ENCODE measurements around the gene CAB39L. TPM values are rescaled to one million over a fixed set of nuclear protein-coding genes. Genes with fewer than 3 reads are reported as not detected.

CAB39L gene
- polyA plus RNA-seq, 1 donor (not counting 4 experiments of a cell fraction or from before 2014, with no cell fraction given): 10.1 TPM

GRCh38 chr13:49481788-49482187, 37.9 kb upstream of the CAB39L start:
- FAIRE-seq: peak; percentile 91
- DNase-seq (ENCODE audit: low read depth, low spot score): no peak
- H4K20me1 ChIP-seq (ENCODE audit: control insufficient read depth, extremely low read depth, insufficient read depth, low read length): no peaks in the 10 kb centered on the region
- no peak overlapping the region for H3K27ac ChIP-seq (ENCODE audit: control insufficient read depth, insufficient read depth, low read length)
- no peak overlapping the region for H3K4me3 ChIP-seq (ENCODE audit: control insufficient read depth in 2 of 3, extremely low read depth in 1 of 3, insufficient read depth in 2 of 3, low read depth in 1 of 3, low read length in 3 of 3)
- H3K36me3 ChIP-seq (ENCODE audit: control insufficient read depth in 2 of 2, extremely low read depth in 1 of 2, insufficient read depth in 2 of 2, low read length in 2 of 2): peaks cover 0 to 6% of the 10 kb centered on the region in 2 experiments
- no peaks in the 10 kb centered on the region for H3K9me1 ChIP-seq (ENCODE audit: control insufficient read depth, extremely low read depth, insufficient read depth, low read length)
- no peaks in the 10 kb centered on the region for H3K79me2 ChIP-seq (ENCODE audit: control insufficient read depth, insufficient read depth, low read length)
- peak overlapping the region; percentile 37 for H3K4me2 ChIP-seq (ENCODE audit: control insufficient read depth, extremely low read depth, insufficient read depth, low read depth, low read length)
- H2AFZ ChIP-seq (ENCODE audit: control insufficient read depth, low read length): no peak overlapping the region
- no peaks in the 10 kb centered on the region for H3K9me3 ChIP-seq (ENCODE audit: control insufficient read depth, low read depth, low read length)
- H3K4me1 ChIP-seq (ENCODE audit: control insufficient read depth, extremely low read depth, insufficient read depth, low read length): peaks cover 8% of the 10 kb centered on the region
- H3K9ac ChIP-seq (ENCODE audit: control insufficient read depth, extremely low read depth, insufficient read depth, low read length): no peak overlapping the region
- dilution Hi-C loops (cut with MboI; ENCODE audit: extremely low pct_ligation_motif_present, low sequenced_read_pairs): no loop called here
- no peak for TF ChIP-seq EZH2 (IDR thresholded peaks at IDR 0.05; ENCODE audit: low read length)
- no peak for TF ChIP-seq CTCF (optimal IDR thresholded peaks at IDR 0.05 in 1 of 3, IDR thresholded peaks at IDR 0.05 in 1 of 3, conservative IDR thresholded peaks at IDR 0.05 in 1 of 3; ENCODE audit: extremely low read depth in 1 of 3, insufficient read depth in 2 of 3, low read length in 3 of 3)
- H3K27me3 ChIP-seq (ENCODE audit: control insufficient read depth, extremely low read depth, insufficient read depth, low read length): no peaks in the 10 kb centered on the region

GRCh38 chr13:49476529-49476928, 32.7 kb upstream of the CAB39L start:
- DNase-seq (ENCODE audit: low read depth, low spot score) (no peak), FAIRE-seq (no peak)
- peaks cover 2% of the 10 kb centered on the region for H3K4me1 ChIP-seq (ENCODE audit: control insufficient read depth, extremely low read depth, insufficient read depth, low read length)
- H4K20me1 ChIP-seq (ENCODE audit: control insufficient read depth, extremely low read depth, insufficient read depth, low read length): no peaks in the 10 kb centered on the region
- no peaks in the 10 kb centered on the region for H3K27me3 ChIP-seq (ENCODE audit: control insufficient read depth, extremely low read depth, insufficient read depth, low read length)
- no peak overlapping the region for H3K27ac ChIP-seq (ENCODE audit: control insufficient read depth, insufficient read depth, low read length)
- no peak overlapping the region for H3K9ac ChIP-seq (ENCODE audit: control insufficient read depth, extremely low read depth, insufficient read depth, low read length)
- H2AFZ ChIP-seq (ENCODE audit: control insufficient read depth, low read length): no peak overlapping the region
- H3K9me1 ChIP-seq (ENCODE audit: control insufficient read depth, extremely low read depth, insufficient read depth, low read length): no peaks in the 10 kb centered on the region
- no peaks in the 10 kb centered on the region for H3K9me3 ChIP-seq (ENCODE audit: control insufficient read depth, low read depth, low read length)
- no peak overlapping the region for H3K4me3 ChIP-seq (ENCODE audit: control insufficient read depth in 2 of 3, extremely low read depth in 1 of 3, insufficient read depth in 2 of 3, low read depth in 1 of 3, low read length in 3 of 3)
- H3K36me3 ChIP-seq (ENCODE audit: control insufficient read depth in 2 of 2, extremely low read depth in 1 of 2, insufficient read depth in 2 of 2, low read length in 2 of 2): peaks cover 0 to 3% of the 10 kb centered on the region in 2 experiments
- H3K79me2 ChIP-seq (ENCODE audit: control insufficient read depth, insufficient read depth, low read length): no peaks in the 10 kb centered on the region
- no peak overlapping the region for H3K4me2 ChIP-seq (ENCODE audit: control insufficient read depth, extremely low read depth, insufficient read depth, low read depth, low read length)
- dilution Hi-C loops (cut with MboI; ENCODE audit: extremely low pct_ligation_motif_present, low sequenced_read_pairs): no loop called here
- TF ChIP-seq EZH2 (IDR thresholded peaks at IDR 0.05; ENCODE audit: low read length) (no peak), CTCF (optimal IDR thresholded peaks at IDR 0.05 in 1 of 3, IDR thresholded peaks at IDR 0.05 in 1 of 3, conservative IDR thresholded peaks at IDR 0.05 in 1 of 3; ENCODE audit: extremely low read depth in 1 of 3, insufficient read depth in 2 of 3, low read length in 3 of 3) (no peak)

All from keratinocyte (primary cell).